ENCODE data around the gene NPB.
"Not testable (repeated sequence)": the region's sequence is repeated elsewhere in the genome, so short reads cannot be mapped to it uniquely, and the experiment has no call there.

Gene NPB

DNA sequence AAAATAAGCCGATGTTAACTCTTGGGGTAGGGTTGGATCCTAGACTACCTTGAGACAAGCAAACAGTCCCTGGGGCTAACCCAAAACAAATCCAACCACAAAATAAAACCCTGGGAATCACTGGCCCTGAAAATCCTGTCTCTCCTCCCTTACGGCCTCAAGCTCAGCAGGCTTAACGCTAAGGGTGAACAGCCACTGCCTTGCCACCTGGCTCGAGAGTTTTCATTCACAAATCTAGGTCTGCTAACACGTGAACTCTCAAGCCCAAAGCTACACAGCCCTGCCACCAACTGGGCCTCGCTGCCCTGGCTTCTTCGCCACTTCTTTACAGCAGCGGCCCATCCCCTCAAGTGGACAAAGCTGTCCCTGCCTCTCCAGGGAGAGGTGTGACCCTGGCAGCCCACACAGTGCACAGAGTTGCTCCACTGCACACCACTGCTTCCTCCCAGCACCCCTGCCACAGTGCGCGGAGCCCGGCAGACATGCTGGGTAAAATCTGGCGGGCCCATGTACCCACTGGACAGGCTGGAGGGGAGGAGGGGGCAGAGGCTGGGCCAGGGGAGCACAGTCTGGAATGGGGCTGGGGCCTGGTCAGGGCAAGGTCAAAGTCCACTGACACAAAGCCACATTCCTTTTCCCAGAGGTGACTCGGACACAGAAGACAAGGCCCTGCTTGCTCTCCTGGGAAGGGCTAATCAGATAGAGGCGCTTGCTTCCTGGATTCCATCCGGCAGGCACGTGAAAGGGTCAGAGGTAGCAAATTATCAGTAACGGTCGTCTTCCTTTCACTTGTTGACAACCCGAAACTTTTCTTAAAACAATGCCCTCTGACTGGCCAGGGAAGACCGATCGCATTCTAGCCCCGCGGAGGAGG is 8.2 kb downstream of the NPB start:
- H3K4me1 Mint-ChIP-seq = peaks cover 4% of the 10 kb centered on the region
- ATAC-seq (ENCODE audit: low read depth) = no peak
- no peaks in the 10 kb centered on the region for H3K9me3 Mint-ChIP-seq
- peaks cover 2% of the 10 kb centered on the region for H3K36me3 Mint-ChIP-seq
- no peaks in the 10 kb centered on the region for H3K27me3 Mint-ChIP-seq
- H3K27ac Mint-ChIP-seq = no peak overlapping the region
- no peak for DNase-seq (ENCODE audit: low spot score in 2 of 2)
- H3K4me3 Mint-ChIP-seq = peak overlapping the region; percentile 81

DNA sequence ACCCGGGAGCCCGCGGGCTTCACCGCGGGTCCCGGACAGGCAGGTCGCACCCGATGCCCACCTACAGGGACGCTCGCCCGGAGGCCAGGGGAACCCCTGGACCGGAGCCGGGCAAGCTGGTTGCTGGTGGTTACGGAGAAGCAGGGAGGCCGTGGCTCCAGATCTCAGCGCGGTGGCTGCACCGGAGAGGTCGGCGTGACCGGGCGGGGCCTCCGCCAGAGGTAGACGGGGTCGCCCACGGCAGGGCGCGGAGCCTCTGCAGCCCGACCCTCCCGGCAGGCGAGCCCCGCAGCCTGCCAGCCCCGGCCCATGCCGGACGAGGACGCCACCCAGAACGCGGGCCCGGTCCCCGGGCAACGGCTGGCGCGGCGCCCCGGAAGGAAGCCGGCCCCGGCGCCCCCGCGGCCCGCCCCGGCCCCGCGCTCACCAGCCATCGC is 8.8 kb downstream of the NPB start:
- Mint-ChIP-seq H3K27me3 (no peaks in the 10 kb centered on the region), H3K4me1 (peaks cover 6% of the 10 kb centered on the region), H3K36me3 (peaks cover 4% of the 10 kb centered on the region), H3K9me3 (no peaks in the 10 kb centered on the region), H3K4me3 (peak overlapping the region; percentile 81), H3K27ac (no peak overlapping the region)
- DNase-seq (ENCODE audit: low spot score in 2 of 2) (no peak), ATAC-seq (ENCODE audit: low read depth) (peak; percentile 13)

DNA sequence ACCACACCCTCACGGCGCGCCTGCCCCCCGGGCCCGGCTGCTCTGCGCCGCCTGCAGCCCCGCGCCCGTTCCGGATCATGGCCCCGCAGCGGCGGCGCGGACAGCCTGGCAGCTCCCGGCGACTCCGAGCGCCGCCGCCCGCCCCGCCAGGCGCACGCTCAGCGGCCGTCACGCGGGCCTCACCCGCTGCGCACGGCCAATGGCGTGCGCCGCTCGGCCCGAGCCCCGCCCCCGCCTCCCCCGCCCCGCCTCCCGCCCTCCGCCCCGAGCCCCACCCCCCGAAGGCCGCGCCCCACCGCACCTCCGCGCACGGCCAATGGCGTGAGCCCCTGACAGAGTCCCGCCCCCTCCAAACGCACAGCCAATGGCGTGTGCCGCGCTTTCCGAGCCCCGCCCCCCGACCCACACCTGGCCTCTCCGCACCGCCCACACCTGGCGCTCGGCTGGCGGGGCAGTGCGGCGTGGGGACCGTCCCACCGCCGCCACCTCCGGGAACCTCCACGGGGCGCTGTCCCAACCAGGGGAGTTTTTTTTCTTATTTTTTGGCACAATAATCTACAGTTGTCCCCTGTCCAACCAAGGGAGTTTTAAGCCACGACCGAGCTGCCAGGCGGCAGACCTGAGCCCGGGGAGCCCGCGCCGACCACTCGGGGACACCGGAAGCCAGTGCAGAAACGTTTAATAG is 9.4 kb downstream of the NPB start, which contains the start of gene PCYT2:
Gene PCYT2, minus strand, starts transcription at position 123 of the 685 bp plus-strand sequence. Its CDS starts 44 bp downstream, at position 79.
- peak; percentile 84 to 90 for DNase-seq (ENCODE audit: low spot score in 2 of 2)
- H3K4me3 Mint-ChIP-seq = peak within 1 kb of the TSS; percentile 86
- peaks cover 7% of the 10 kb centered on the region for H3K4me1 Mint-ChIP-seq
- H3K27me3 Mint-ChIP-seq = no peaks in the 10 kb centered on the region
- H3K9me3 Mint-ChIP-seq = no peaks in the 10 kb centered on the region
- peaks cover 4% of the 10 kb centered on the region for H3K36me3 Mint-ChIP-seq
- peak; percentile 94 for ATAC-seq (ENCODE audit: low read depth)
- peak within 1 kb of the TSS; percentile 69 for H3K27ac Mint-ChIP-seq

- no peak for DNase-seq (ENCODE audit: low spot score in 2 of 2)
- peaks cover 4% of the 10 kb centered on the region for H3K36me3 Mint-ChIP-seq
Measured at GRCh38 chr17:81911969-81912368, 9.9 kb downstream of the NPB start.

GRCh38 chr17:81912441-81913309 is 10.6 kb downstream of the NPB start:
- H3K4me3 Mint-ChIP-seq = peak overlapping the region; percentile 22
- DNase-seq (ENCODE audit: low spot score in 2 of 2) = no peak

More at GRCh38 chr17:81911969-81912368, 9.9 kb downstream of the NPB start:
- Mint-ChIP-seq H3K4me1 (peaks cover 10% of the 10 kb centered on the region), H3K27ac (peak overlapping the region; percentile 69), H3K27me3 (no peaks in the 10 kb centered on the region), H3K9me3 (no peaks in the 10 kb centered on the region), H3K4me3 (peak overlapping the region; percentile 86)
- no peak for ATAC-seq (ENCODE audit: low read depth)

GRCh38 chr17:81913394-81914102 is 11.5 kb downstream of the NPB start:
- Mint-ChIP-seq H3K4me1 (peaks cover 19% of the 10 kb centered on the region), H3K9me3 (no peaks in the 10 kb centered on the region), H3K4me3 (no peak overlapping the region), H3K36me3 (peaks cover 5% of the 10 kb centered on the region), H3K27me3 (no peaks in the 10 kb centered on the region), H3K27ac (no peak overlapping the region)
- DNase-seq (ENCODE audit: low spot score in 2 of 2) = no peak
- ATAC-seq (ENCODE audit: low read depth) = no peak

More at GRCh38 chr17:81912441-81913309, 10.6 kb downstream of the NPB start:
- peaks cover 4% of the 10 kb centered on the region for H3K36me3 Mint-ChIP-seq
- no peak for ATAC-seq (ENCODE audit: low read depth)
- H3K9me3 Mint-ChIP-seq = no peaks in the 10 kb centered on the region
- no peak overlapping the region for H3K27ac Mint-ChIP-seq
- H3K4me1 Mint-ChIP-seq = peaks cover 15% of the 10 kb centered on the region
- H3K27me3 Mint-ChIP-seq = no peaks in the 10 kb centered on the region

GRCh38 chr17:81914103-81914850 is 12.2 kb downstream of the NPB start:
- Mint-ChIP-seq H3K36me3 (peaks cover 5% of the 10 kb centered on the region), H3K9me3 (no peaks in the 10 kb centered on the region), H3K27ac (no peak overlapping the region), H3K4me3 (no peak overlapping the region), H3K4me1 (peaks cover 21% of the 10 kb centered on the region), H3K27me3 (no peaks in the 10 kb centered on the region)
- DNase-seq (ENCODE audit: low spot score in 2 of 2) (no peak), ATAC-seq (ENCODE audit: low read depth) (no peak)

- Mint-ChIP-seq H3K27me3 (no peaks in the 10 kb centered on the region), H3K4me1 (peaks cover 19% of the 10 kb centered on the region), H3K36me3 (peaks cover 5% of the 10 kb centered on the region), H3K4me3 (no peak overlapping the region), H3K27ac (no peak overlapping the region), H3K9me3 (no peaks in the 10 kb centered on the region)
- ATAC-seq (ENCODE audit: low read depth) (no peak), DNase-seq (ENCODE audit: low spot score in 2 of 2) (no peak)
Measured at GRCh38 chr17:81915331-81915730, 13.3 kb downstream of the NPB start.

- H3K27ac Mint-ChIP-seq = no peak overlapping the region
- peaks cover 19% of the 10 kb centered on the region for H3K4me1 Mint-ChIP-seq
- H3K9me3 Mint-ChIP-seq = no peaks in the 10 kb centered on the region
- peaks cover 5% of the 10 kb centered on the region for H3K36me3 Mint-ChIP-seq
- DNase-seq (ENCODE audit: low spot score in 2 of 2) (no peak), ATAC-seq (ENCODE audit: low read depth) (no peak)
- H3K27me3 Mint-ChIP-seq = no peaks in the 10 kb centered on the region
- peak overlapping the region; percentile 94 for H3K4me3 Mint-ChIP-seq
Measured at GRCh38 chr17:81916234-81917001, 14.4 kb downstream of the NPB start.

DNA sequence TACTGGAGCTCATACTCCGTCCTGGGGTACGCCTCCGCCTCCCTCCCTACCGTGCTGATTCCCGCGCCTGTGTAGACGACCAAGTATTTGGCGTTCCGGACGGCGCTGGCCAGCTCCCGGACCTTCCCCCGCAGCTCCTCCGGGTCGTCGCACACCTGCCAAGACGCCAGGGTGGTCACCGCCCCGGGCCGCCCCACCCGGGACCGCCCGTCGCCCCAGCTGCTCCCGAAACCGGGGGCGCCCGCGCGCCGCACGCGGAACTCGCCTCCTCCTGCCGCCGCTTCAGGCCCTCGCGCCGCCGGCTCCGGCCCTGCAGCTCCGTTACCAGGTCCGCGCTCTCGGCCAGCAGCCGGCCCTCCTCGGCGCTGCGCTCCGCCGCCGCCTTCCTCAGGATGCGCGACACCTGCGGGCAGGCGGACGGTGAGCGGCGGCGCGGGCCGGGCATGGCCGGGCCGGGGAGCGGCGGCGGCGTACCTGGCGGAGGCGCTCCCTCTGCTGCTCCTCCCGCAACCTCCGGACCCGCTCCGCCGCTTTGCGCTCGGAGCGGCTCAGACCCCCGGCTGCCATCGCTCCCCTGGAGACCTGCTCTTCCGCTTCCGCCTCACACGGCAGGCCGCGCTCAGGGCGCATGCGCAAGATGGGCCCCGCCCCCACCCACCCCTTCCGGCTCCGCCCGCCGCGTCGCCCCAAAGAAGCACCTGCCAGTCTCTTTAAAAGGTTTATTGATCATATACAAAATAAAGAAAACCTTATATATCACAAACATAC is 15.7 kb downstream of the NPB start, which contains the start of gene SIRT7:
Gene SIRT7, minus strand, starts transcription at position 612 of the 768 bp plus-strand sequence. Its CDS starts 45 bp downstream, at position 567.
- DNase-seq (ENCODE audit: low spot score in 2 of 2) (peak; percentile 73 to 74), ATAC-seq (ENCODE audit: low read depth) (peak; percentile 93)
- Mint-ChIP-seq H3K27me3 (no peaks in the 10 kb centered on the region), H3K4me1 (peaks cover 17% of the 10 kb centered on the region), H3K36me3 (peaks cover 11% of the 10 kb centered on the region), H3K9me3 (no peaks in the 10 kb centered on the region), H3K27ac (peak within 1 kb of the TSS; percentile 92), H3K4me3 (peak within 1 kb of the TSS; percentile 94)

GRCh38 chr17:81918333-81918669 is 16.3 kb downstream of the NPB start:
- peak overlapping the region; percentile 92 for H3K27ac Mint-ChIP-seq
- H3K4me1 Mint-ChIP-seq = peaks cover 17% of the 10 kb centered on the region

More at GRCh38 chr17:81918333-81918669, 16.3 kb downstream of the NPB start:
- H3K36me3 Mint-ChIP-seq = peaks cover 11% of the 10 kb centered on the region
- peak; percentile 14 for ATAC-seq (ENCODE audit: low read depth)
- peak overlapping the region; percentile 94 for H3K4me3 Mint-ChIP-seq
- not testable (repeated sequence) for DNase-seq (ENCODE audit: low spot score in 2 of 2); H3K9me3 Mint-ChIP-seq; H3K27me3 Mint-ChIP-seq
